ENCODE results near the gene RASL10B.
"Not testable (repeated sequence)": the region's sequence is repeated elsewhere in the genome, so short reads cannot be mapped to it uniquely, and the experiment has no call there.

The RASL10B gene

GRCh38 chr17:35740997-35741931 is 9.8 kb downstream of the RASL10B start:
- no peak for DNase-seq (ENCODE audit: extremely low read depth in 1 of 2, low read depth in 1 of 2)

- DNase-seq (ENCODE audit: extremely low read depth in 1 of 2, low read depth in 1 of 2): no peak
Measured at GRCh38 chr17:35742496-35742895, 11.1 kb downstream of the RASL10B start.

GRCh38 chr17:35742896-35743477 is 11.5 kb downstream of the RASL10B start:
- DNase-seq (ENCODE audit: extremely low read depth in 1 of 2, low read depth in 1 of 2): no peak

- DNase-seq (ENCODE audit: extremely low read depth in 1 of 2, low read depth in 1 of 2): no peak
Measured at GRCh38 chr17:35743626-35744328, 12.3 kb downstream of the RASL10B start.

- DNase-seq (ENCODE audit: extremely low read depth in 1 of 2, low read depth in 1 of 2): no peak
Measured at GRCh38 chr17:35744830-35745229, 13.4 kb downstream of the RASL10B start.

GRCh38 chr17:35745246-35745645 is 13.8 kb downstream of the RASL10B start:
- DNase-seq (ENCODE audit: extremely low read depth in 1 of 2, low read depth in 1 of 2): no peak

- no peak for DNase-seq (ENCODE audit: extremely low read depth in 1 of 2, low read depth in 1 of 2)
Measured at GRCh38 chr17:35745749-35746320, 14.4 kb downstream of the RASL10B start.

- DNase-seq (ENCODE audit: extremely low read depth in 1 of 2, low read depth in 1 of 2): peak; percentile 48 to 64
Measured at GRCh38 chr17:35747540-35748017, 16.1 kb downstream of the RASL10B start.

GRCh38 chr17:35748341-35748841 is 17.0 kb downstream of the RASL10B start:
- no peak for DNase-seq (ENCODE audit: extremely low read depth in 1 of 2, low read depth in 1 of 2)

- DNase-seq (ENCODE audit: extremely low read depth in 1 of 2, low read depth in 1 of 2): no peak
Measured at GRCh38 chr17:35748979-35749378, 17.5 kb downstream of the RASL10B start.

- DNase-seq (ENCODE audit: extremely low read depth in 1 of 2, low read depth in 1 of 2): no peak
Measured at GRCh38 chr17:35749560-35750412, 18.3 kb downstream of the RASL10B start.

GRCh38 chr17:35750526-35751395 is 19.3 kb downstream of the RASL10B start:
- DNase-seq (ENCODE audit: extremely low read depth in 1 of 2, low read depth in 1 of 2): no peak

GRCh38 chr17:35751541-35751940 is 20.1 kb downstream of the RASL10B start:
- DNase-seq (ENCODE audit: extremely low read depth in 1 of 2, low read depth in 1 of 2): not testable (repeated sequence)

- DNase-seq (ENCODE audit: extremely low read depth in 1 of 2, low read depth in 1 of 2): no peak
Measured at GRCh38 chr17:35752471-35752870, 21.0 kb downstream of the RASL10B start.

GRCh38 chr17:35752945-35753764 is 21.7 kb downstream of the RASL10B start, which contains the start of gene GAS2L2:
Gene GAS2L2 (minus strand): TSS chr17:35753239. CDS start chr17:35752850, 389 bp downstream.
- DNase-seq (ENCODE audit: extremely low read depth in 1 of 2, low read depth in 1 of 2): no peak

- no peak for DNase-seq (ENCODE audit: extremely low read depth in 1 of 2, low read depth in 1 of 2)
Measured at GRCh38 chr17:35757243-35757642, 25.8 kb downstream of the RASL10B start.

- DNase-seq (ENCODE audit: extremely low read depth in 1 of 2, low read depth in 1 of 2): no peak
Measured at GRCh38 chr17:35760587-35760986, 29.1 kb downstream of the RASL10B start, which contains the start of gene C17orf50. Gene C17orf50 (plus strand): TSS chr17:35760887. CDS start chr17:35760942, 55 bp downstream.

GRCh38 chr17:35761601-35762000 is 30.2 kb downstream of the RASL10B start:
- no peak for DNase-seq (ENCODE audit: extremely low read depth in 1 of 2, low read depth in 1 of 2)
